ENCODE measurements around the gene KYAT1. TPM values are rescaled to one million over a fixed set of nuclear protein-coding genes. Genes with fewer than 3 reads are reported as not detected.
A peak's percentile ranks its signal among the peaks of the same experiment; 100 is the strongest.

KYAT1 gene
- total and polyA plus RNA-seq, 2 of the 8 experiments (the other 6 are each of a cell fraction or from before 2014, with no cell fraction given): 30.4 to 42.2 TPM

DNA sequence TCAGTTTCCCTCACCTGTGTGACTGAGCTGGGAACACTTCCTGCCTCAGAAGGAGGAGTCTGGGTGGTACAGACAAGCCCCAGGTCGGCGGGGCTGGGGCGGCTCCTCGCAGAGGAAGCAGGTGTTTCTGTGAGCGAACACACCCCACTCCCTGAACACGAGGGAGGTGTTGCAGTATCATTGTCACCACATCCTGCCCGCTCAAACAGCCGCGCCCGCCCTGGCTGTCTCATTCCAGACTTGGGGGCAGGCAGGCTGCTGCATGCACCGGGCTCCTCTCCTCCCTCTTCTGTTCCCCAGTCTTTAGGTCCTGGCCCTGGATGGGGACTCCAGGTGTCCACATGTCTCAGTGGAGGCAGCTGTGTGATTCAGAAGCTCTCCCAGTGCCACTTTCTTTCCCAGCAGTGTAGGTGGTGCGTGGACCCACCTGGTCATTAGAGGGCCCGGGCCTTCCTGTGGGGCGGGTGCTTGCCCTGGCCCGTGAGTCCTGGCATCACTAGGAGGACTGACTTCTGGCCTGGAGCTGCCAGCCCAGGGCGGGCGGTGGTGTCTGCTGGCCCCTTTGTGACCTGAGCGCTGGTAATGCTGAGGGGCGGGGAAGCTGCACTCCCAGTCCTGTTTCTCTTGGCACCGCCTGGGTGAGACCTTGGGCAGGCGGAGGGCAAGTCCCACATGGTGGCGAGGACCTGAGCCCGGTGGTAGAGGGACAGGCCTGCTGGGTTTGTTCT lies 20.8 kb upstream of the KYAT1 start:
- H2BK20ac ChIP-seq (ENCODE audit: low read length): no peak overlapping the region
- no peaks in the 10 kb centered on the region for H3K9me3 ChIP-seq (ENCODE audit: insufficient read depth in 2 of 2, low read depth in 1 of 2, low read length in 1 of 2)
- H3K56ac ChIP-seq (replicated peaks; ENCODE audit: insufficient read length, low read depth, low read length): no peak overlapping the region
- no peak for FAIRE-seq
- peak overlapping the region; percentile 89 for H4K8ac ChIP-seq (ENCODE audit: extremely low read depth, insufficient read depth, low read length)
- peaks cover 0 to 4% (median 0%) of the 10 kb centered on the region in 4 experiments; a peak in 1 of 7 replicates for H3K4me1 ChIP-seq (replicated peaks in 1 of 4; ENCODE audit: control insufficient read depth in 3 of 4, insufficient read depth in 4 of 4, low read length in 3 of 4)
- H2BK15ac ChIP-seq (ENCODE audit: low read length): no peak overlapping the region
- H3K79me2 ChIP-seq (ENCODE audit: control insufficient read depth in 1 of 2, insufficient read depth in 2 of 2, low read length in 2 of 2): peaks cover 3 to 55% of the 10 kb centered on the region in 2 experiments; a peak in 3 of 4 replicates
- no peak overlapping the region for H2AK5ac ChIP-seq (ENCODE audit: low read depth, low read length)
- WGBS, 2 experiments (ENCODE audit: extremely low coverage in 1 of 2, insufficient coverage in 1 of 2, insufficient read length in 1 of 2, insufficient replicate concordance in 2 of 2, low coverage in 1 of 2, low lambda C conversion rate in 2 of 2, missing lambda C conversion rate in 1 of 2): 95% methylated on average over 21 of the region's 23 CpGs; no CpG with 5 or more reads in 1 of the 2 experiments
- 0 out of 2 replicates have a peak overlapping the region, but pooled peaks have one; percentile 17 for H2BK12ac ChIP-seq (ENCODE audit: low read depth, low read length)
- H4K20me1 ChIP-seq (replicated peaks in 1 of 2; ENCODE audit: control insufficient read depth in 1 of 2, insufficient read depth in 2 of 2, low read length in 2 of 2): peaks cover 7 to 13% of the 10 kb centered on the region in 2 experiments
- no peak overlapping the region for H4K91ac ChIP-seq (replicated peaks; ENCODE audit: insufficient read length, low read length)
- peaks cover 4 to 10% (median 6%) of the 10 kb centered on the region in 4 experiments; a peak in 6 of 8 replicates for H3K36me3 ChIP-seq (ENCODE audit: control insufficient read depth in 2 of 4, insufficient read depth in 4 of 4, low read length in 3 of 4)
- H3K27ac ChIP-seq (ENCODE audit: low read depth, low read length): no peak overlapping the region; the same call in 1 of the 2 replicates
- H2AFZ ChIP-seq (ENCODE audit: low read length): no peak overlapping the region
- no peak overlapping the region for H3K14ac ChIP-seq (ENCODE audit: insufficient read length)
- ChIA-PET CTCF (ENCODE audit: partially characterized antibody) (interaction anchor here (1.0 kb wide), 1 partner anchor 33 kb away, joined by 3 read pairs; no protein-coding TSS in a partner anchor), POLR2A (ENCODE audit: partially characterized antibody) (interaction anchor here (0.7 to 1.5 kb wide), 8 partner anchors 9 to 84 kb away, joined by 3 to 4 read pairs (median 3); no protein-coding TSS in a partner anchor)
- no peak overlapping the region for H3K4me2 ChIP-seq (ENCODE audit: insufficient read depth in 1 of 2, low read depth in 2 of 2, low read length in 2 of 2)
- H3K18ac ChIP-seq (ENCODE audit: extremely low read depth, low read length): no peak overlapping the region
- H4K5ac ChIP-seq (ENCODE audit: insufficient read length, low read depth, low read length): no peak overlapping the region
- no peak overlapping the region for H3K4me3 ChIP-seq (ENCODE audit: extremely low read depth in 1 of 4, insufficient read depth in 2 of 4, low read depth in 3 of 4, low read length in 4 of 4)
- DNase-seq (ENCODE audit: low read depth in 1 of 2, low spot score in 2 of 2): no peak
- no peaks in the 10 kb centered on the region for H3K27me3 ChIP-seq (replicated peaks in 1 of 4; ENCODE audit: control insufficient read depth in 3 of 4, extremely low read depth in 1 of 4, insufficient read depth in 3 of 4, low read length in 3 of 4)
- H3K79me1 ChIP-seq (ENCODE audit: low read depth, low read length): peaks cover 13% of the 10 kb centered on the region
- H3K23ac ChIP-seq (ENCODE audit: insufficient read length): no peak overlapping the region
- no peak overlapping the region for H2BK120ac ChIP-seq (replicated peaks; ENCODE audit: low read depth, low read length)
- H3K9ac ChIP-seq (replicated peaks in 1 of 4; ENCODE audit: extremely low read depth in 1 of 4, low read depth in 3 of 4, low read length in 3 of 4): no peak overlapping the region; a peak in 1 of 7 replicates
- no peaks in the 10 kb centered on the region for H3K23me2 ChIP-seq (ENCODE audit: low read depth, low read length)
- no peak overlapping the region for H3K4ac ChIP-seq (replicated peaks; ENCODE audit: insufficient read length, low read depth, low read length)
- H2BK5ac ChIP-seq (ENCODE audit: low read depth, low read length): no peak overlapping the region
- TF ChIP-seq NRF1 (IDR thresholded peaks at IDR 0.05; ENCODE audit: low read depth, low read length) (no peak), RAD21 (IDR thresholded peaks at IDR 0.05 in 1 of 2, conservative IDR thresholded peaks at IDR 0.05 in 1 of 2; ENCODE audit: low read depth in 2 of 2, low read length in 2 of 2) (no peak), BACH1 (IDR thresholded peaks at IDR 0.05; ENCODE audit: low read length) (no peak), ASH2L (IDR thresholded peaks at IDR 0.05; ENCODE audit: low read length) (no peak), SRF (IDR thresholded peaks at IDR 0.05; ENCODE audit: low read depth, low read length) (no peak), EGR1 (IDR thresholded peaks at IDR 0.05; ENCODE audit: borderline replicate concordance, low read depth, low read length) (no peak), SAP30 (IDR thresholded peaks at IDR 0.05; ENCODE audit: insufficient read depth, insufficient replicate concordance, low read length) (no peak), KDM5A (IDR thresholded peaks at IDR 0.05; ENCODE audit: low read length) (no peak)
- TF ChIP-seq, protein P1, sequence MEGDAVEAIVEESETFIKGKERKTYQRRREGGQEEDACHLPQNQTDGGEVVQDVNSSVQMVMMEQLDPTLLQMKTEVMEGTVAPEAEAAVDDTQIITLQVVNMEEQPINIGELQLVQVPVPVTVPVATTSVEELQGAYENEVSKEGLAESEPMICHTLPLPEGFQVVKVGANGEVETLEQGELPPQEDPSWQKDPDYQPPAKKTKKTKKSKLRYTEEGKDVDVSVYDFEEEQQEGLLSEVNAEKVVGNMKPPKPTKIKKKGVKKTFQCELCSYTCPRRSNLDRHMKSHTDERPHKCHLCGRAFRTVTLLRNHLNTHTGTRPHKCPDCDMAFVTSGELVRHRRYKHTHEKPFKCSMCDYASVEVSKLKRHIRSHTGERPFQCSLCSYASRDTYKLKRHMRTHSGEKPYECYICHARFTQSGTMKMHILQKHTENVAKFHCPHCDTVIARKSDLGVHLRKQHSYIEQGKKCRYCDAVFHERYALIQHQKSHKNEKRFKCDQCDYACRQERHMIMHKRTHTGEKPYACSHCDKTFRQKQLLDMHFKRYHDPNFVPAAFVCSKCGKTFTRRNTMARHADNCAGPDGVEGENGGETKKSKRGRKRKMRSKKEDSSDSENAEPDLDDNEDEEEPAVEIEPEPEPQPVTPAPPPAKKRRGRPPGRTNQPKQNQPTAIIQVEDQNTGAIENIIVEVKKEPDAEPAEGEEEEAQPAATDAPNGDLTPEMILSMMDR (IDR thresholded peaks at IDR 0.05; ENCODE audit: control extremely low read depth in 1 of 3, insufficient read depth in 1 of 3, low read depth in 1 of 3, low read length in 3 of 3): no peak

Data from H1 (cell line).